AG09309 (cell line): ENCODE measurements around the gene RAPGEF5.

Experiments
- DNase-seq: peaks from one replicate; pipeline ENCODE4 v3.0.0-alpha.2; 2010; ENCODE audit warnings: low read depth
- H3K4me3 ChIP-seq: 2 replicates; pipeline ENCODE4 v1.5.1; 2011; ENCODE audit warnings: mild to moderate bottlenecking, low read depth, low read length, moderate library complexity; ENCODE audit not compliant: control insufficient read depth
- CTCF ChIP-seq: IDR thresholded peaks from 2 replicates; pipeline ENCODE4 v1.5.1; 2011; ENCODE audit warnings: mild to moderate bottlenecking, low read depth, low read length, inconsistent platforms; ENCODE audit not compliant: insufficient read depth, control insufficient read depth; ENCODE audit errors: missing control alignments

RAPGEF5 gene

GRCh38 chr7:22393913-22394729, 37.2 kb upstream of the RAPGEF5 start:
- H3K4me3 ChIP-seq: no peak overlapping the region
- DNase-seq: peak; percentile 18

GRCh38 chr7:22390516-22390915, 33.6 kb upstream of the RAPGEF5 start:
- no peak overlapping the region for H3K4me3 ChIP-seq
- no peak for TF ChIP-seq CTCF
- DNase-seq: no peak

More at GRCh38 chr7:22393913-22394729, 37.2 kb upstream of the RAPGEF5 start:
- TF ChIP-seq CTCF: no peak

DNA sequence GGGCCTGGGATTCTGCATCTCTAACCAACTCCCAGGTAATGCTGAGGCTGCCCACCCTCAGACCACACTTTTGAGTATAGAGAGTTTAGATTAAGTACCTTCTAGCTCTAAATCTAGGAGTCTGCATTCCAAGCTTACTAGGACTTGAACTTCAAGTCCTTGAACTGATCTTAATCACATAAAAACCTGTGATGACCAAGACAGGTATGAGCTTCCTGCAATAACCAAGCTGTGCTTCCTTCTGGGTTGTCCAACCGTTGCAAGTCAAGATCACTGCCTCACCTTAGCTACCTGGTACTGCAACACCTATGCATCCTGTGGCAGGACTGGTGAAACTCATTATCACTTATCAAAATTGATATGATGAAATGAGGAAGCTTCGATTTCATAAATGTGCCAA, 32.9 kb upstream of the RAPGEF5 start:
- TF ChIP-seq CTCF: no peak
- no peak for DNase-seq
- no peak overlapping the region for H3K4me3 ChIP-seq

DNA sequence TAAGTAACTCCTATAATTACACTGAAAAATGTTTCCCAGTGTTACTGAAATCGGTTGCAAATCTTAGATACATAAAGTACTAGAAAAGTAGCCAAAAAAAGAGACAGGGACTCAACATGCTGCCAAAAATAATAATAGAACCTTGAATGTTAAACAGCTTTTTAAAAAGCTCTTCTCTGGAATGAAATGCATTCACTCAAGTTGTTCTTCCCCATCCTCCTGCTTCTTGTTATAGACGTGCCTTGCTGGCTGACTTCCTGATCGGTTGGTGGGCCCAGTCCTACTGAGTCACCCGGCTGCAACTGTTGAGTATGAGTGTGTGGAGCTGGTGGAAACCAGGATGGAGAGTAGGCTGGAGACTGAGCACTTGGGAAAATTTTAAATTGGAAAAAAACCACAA, 30.6 kb upstream of the RAPGEF5 start:
- TF ChIP-seq CTCF: no peak
- peak; percentile 78 for DNase-seq

GRCh38 chr7:22386865-22387264, 29.9 kb upstream of the RAPGEF5 start:
- TF ChIP-seq CTCF: no peak
- no peak overlapping the region for H3K4me3 ChIP-seq
- DNase-seq: no peak

More for the DNA sequence above, 30.6 kb upstream of the RAPGEF5 start:
- no peak overlapping the region for H3K4me3 ChIP-seq

DNA sequence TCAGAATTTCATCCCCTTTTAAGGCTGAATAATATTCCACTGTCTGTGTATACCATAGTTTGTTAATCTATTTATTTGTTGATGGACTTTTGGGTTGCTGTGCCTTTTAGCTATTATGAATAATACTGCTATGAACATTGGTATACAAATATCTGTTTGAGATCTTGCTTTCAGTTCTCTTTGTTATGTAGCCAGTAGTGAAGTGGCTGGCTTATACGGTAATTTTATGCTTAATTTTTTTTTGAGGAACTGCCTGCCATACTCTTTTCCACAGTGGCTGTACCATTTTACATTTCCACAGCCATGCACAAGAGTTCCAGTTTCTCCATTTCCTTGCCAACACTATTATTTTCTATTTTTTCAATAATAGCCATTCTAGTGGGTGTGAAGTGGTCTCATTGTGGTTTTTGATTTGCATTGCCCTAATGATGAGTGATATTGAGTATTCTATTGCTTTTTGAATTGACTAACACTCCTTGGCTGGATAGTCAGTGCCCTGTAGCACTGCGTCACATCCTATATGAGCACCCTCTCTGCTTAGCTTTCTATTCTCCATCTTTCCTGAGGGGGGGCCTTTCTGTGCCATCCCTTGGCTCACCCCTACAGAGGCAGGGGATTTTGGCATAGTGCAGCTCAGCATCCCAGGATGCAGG, 29.4 kb upstream of the RAPGEF5 start:
- H3K4me3 ChIP-seq: no peak overlapping the region
- no peak for TF ChIP-seq CTCF
- DNase-seq: no peak
